ENCODE data around the gene HOXA4.

Gene HOXA4

GRCh38 chr7:27130540-27131389 is at the start of gene HOXA4:
HOXA4 (minus strand) TSS chr7:27130757; CDS start chr7:27130733, 24 bp downstream.
- H3K36me3 Mint-ChIP-seq (ENCODE audit: low read depth) = no peaks in the 10 kb centered on the region
- H3K4me1 Mint-ChIP-seq (ENCODE audit: low read depth) = peaks cover 28% of the 10 kb centered on the region
- peak within 1 kb of the TSS; percentile 61 for H3K4me3 Mint-ChIP-seq
- no peak within 1 kb of the TSS for H3K27ac Mint-ChIP-seq
- no peaks in the 10 kb centered on the region for H3K9me3 Mint-ChIP-seq
- H3K27me3 Mint-ChIP-seq = peaks cover 66% of the 10 kb centered on the region

GRCh38 chr7:27179503-27180430 is 49.2 kb upstream of the HOXA4 start:
- Mint-ChIP-seq H3K27ac (no peak overlapping the region), H3K4me1 (ENCODE audit: low read depth) (peaks cover 19% of the 10 kb centered on the region), H3K4me3 (peak overlapping the region; percentile 4), H3K9me3 (no peaks in the 10 kb centered on the region), H3K27me3 (peaks cover 74% of the 10 kb centered on the region), H3K36me3 (ENCODE audit: low read depth) (no peaks in the 10 kb centered on the region)

- H3K9me3 Mint-ChIP-seq = no peaks in the 10 kb centered on the region
- H3K27ac Mint-ChIP-seq = no peak overlapping the region
- H3K36me3 Mint-ChIP-seq (ENCODE audit: low read depth) = no peaks in the 10 kb centered on the region
- peaks cover 73% of the 10 kb centered on the region for H3K27me3 Mint-ChIP-seq
- peaks cover 18% of the 10 kb centered on the region for H3K4me1 Mint-ChIP-seq (ENCODE audit: low read depth)
- H3K4me3 Mint-ChIP-seq = no peak overlapping the region
Observed at GRCh38 chr7:27179030-27179429, 48.5 kb upstream of the HOXA4 start.

GRCh38 chr7:27178366-27178765 is 47.8 kb upstream of the HOXA4 start:
- Mint-ChIP-seq H3K27me3 (peaks cover 68% of the 10 kb centered on the region), H3K4me1 (ENCODE audit: low read depth) (peaks cover 13% of the 10 kb centered on the region), H3K27ac (no peak overlapping the region), H3K4me3 (no peak overlapping the region), H3K9me3 (no peaks in the 10 kb centered on the region), H3K36me3 (ENCODE audit: low read depth) (no peaks in the 10 kb centered on the region)

DNA sequence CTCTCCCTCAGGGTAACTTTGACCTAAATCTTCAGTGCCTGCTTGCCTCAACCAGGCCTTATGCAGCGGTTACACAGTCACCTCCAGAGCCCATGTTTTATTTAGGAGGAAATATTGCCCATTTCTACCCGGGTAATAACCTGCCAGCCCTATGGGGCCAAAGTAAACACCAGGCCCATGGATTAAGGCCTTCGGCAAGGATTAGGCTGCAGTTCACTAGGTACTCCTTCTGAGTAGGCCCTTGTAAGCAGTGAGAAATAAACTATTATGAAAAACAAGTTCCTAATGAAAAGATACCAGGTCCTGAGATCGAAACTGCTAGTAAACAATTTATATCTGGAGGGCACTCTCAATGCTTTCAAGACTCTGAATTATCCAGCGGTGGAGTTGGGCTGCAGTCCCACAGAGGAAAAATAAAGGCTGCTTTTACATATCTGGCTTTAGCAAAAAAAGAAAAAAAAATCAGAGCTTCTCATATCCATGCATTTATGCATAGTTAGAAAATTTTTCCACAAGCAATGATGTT is 47.3 kb upstream of the HOXA4 start:
- Mint-ChIP-seq H3K9me3 (no peaks in the 10 kb centered on the region), H3K4me3 (no peak overlapping the region), H3K27me3 (peaks cover 65% of the 10 kb centered on the region), H3K27ac (no peak overlapping the region), H3K4me1 (ENCODE audit: low read depth) (peaks cover 13% of the 10 kb centered on the region), H3K36me3 (ENCODE audit: low read depth) (no peaks in the 10 kb centered on the region)

DNA sequence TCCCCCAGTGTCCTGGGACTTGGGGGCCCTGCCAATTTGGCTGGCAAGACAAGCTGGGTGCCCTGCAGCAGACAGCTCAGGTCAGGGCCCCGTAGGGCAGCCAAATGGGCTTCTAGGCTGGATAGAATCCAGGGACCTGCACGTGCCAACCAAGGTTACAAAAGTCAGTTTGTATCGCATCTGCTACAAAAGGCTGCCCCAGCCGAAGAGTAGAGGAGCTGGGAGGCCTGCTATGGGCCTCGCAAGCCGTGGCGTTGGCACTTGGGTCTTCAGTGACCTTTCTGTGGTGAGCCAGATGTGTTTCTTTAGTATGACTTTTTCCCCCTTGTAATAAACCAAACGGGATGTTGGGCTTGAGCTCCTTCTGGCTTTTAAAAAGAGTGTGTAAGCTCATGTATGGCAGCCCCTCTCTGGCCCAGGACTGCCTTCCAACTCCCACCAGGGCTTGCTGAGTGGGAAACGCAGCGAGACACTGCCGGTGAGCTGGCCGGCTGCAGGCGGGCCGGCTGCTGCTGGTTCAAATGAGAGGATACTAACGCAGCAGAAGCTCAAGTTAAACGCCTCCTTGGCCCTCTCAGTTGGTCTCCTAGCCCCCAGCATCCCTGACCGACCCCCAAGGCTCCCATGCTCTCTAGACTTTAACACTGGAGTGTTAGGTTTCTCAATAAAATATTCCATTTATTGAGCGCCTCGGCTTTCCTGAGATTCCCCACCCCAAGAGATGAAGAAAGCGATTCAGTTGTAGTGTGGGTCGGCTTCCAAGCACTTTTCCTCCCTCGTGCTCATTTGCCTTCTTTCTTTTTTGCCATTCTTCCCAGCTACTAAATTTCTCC is 46.6 kb upstream of the HOXA4 start:
- peaks cover 16% of the 10 kb centered on the region for H3K4me1 Mint-ChIP-seq (ENCODE audit: low read depth)
- H3K9me3 Mint-ChIP-seq = no peaks in the 10 kb centered on the region
- peaks cover 63% of the 10 kb centered on the region for H3K27me3 Mint-ChIP-seq
- no peaks in the 10 kb centered on the region for H3K36me3 Mint-ChIP-seq (ENCODE audit: low read depth)
- no peak overlapping the region for H3K27ac Mint-ChIP-seq
- no peak overlapping the region for H3K4me3 Mint-ChIP-seq

DNA sequence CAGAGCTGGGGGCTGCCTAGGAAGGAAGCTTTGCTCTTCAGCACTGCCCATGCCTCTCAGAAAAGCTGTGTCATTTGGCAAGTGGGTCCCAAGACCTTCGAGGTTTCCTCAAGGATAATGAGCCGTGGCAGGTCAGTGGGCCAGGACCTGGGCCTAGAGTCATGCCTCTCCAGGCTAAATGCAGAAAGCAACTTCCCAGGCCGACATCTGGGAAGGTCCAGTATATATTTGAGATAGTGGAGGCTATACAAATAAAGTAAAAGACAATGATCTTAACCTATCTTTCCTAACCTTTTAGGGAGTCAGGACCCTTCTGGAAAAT is 45.9 kb upstream of the HOXA4 start:
- H3K4me3 Mint-ChIP-seq = no peak overlapping the region
- no peaks in the 10 kb centered on the region for H3K9me3 Mint-ChIP-seq
- H3K4me1 Mint-ChIP-seq (ENCODE audit: low read depth) = peaks cover 23% of the 10 kb centered on the region
- H3K27ac Mint-ChIP-seq = no peak overlapping the region
- H3K27me3 Mint-ChIP-seq = peaks cover 65% of the 10 kb centered on the region
- H3K36me3 Mint-ChIP-seq (ENCODE audit: low read depth) = no peaks in the 10 kb centered on the region

GRCh38 chr7:27175626-27176523 is 45.3 kb upstream of the HOXA4 start:
- Mint-ChIP-seq H3K27ac (no peak overlapping the region), H3K9me3 (no peaks in the 10 kb centered on the region), H3K27me3 (peaks cover 66% of the 10 kb centered on the region)

GRCh38 chr7:27174874-27175625 is 44.5 kb upstream of the HOXA4 start:
- Mint-ChIP-seq H3K36me3 (ENCODE audit: low read depth) (no peaks in the 10 kb centered on the region), H3K9me3 (no peaks in the 10 kb centered on the region), H3K27ac (no peak overlapping the region), H3K4me1 (ENCODE audit: low read depth) (peaks cover 28% of the 10 kb centered on the region), H3K4me3 (peak overlapping the region; percentile 41), H3K27me3 (peaks cover 69% of the 10 kb centered on the region)

More at GRCh38 chr7:27175626-27176523, 45.3 kb upstream of the HOXA4 start:
- peaks cover 25% of the 10 kb centered on the region for H3K4me1 Mint-ChIP-seq (ENCODE audit: low read depth)
- no peaks in the 10 kb centered on the region for H3K36me3 Mint-ChIP-seq (ENCODE audit: low read depth)
- no peak overlapping the region for H3K4me3 Mint-ChIP-seq

GRCh38 chr7:27173956-27174873 is 43.7 kb upstream of the HOXA4 start, which contains the start of gene HOXA10:
HOXA10 (minus strand) TSS chr7:27174320; CDS start chr7:27174306, 14 bp downstream.
- H3K9me3 Mint-ChIP-seq = no peaks in the 10 kb centered on the region
- no peak within 1 kb of the TSS for H3K27ac Mint-ChIP-seq
- peaks cover 23% of the 10 kb centered on the region for H3K4me1 Mint-ChIP-seq (ENCODE audit: low read depth)
- H3K4me3 Mint-ChIP-seq = peak within 1 kb of the TSS; percentile 51
- no peaks in the 10 kb centered on the region for H3K36me3 Mint-ChIP-seq (ENCODE audit: low read depth)
- H3K27me3 Mint-ChIP-seq = peaks cover 66% of the 10 kb centered on the region

- Mint-ChIP-seq H3K4me1 (ENCODE audit: low read depth) (peaks cover 26% of the 10 kb centered on the region), H3K27ac (no peak overlapping the region), H3K9me3 (no peaks in the 10 kb centered on the region), H3K36me3 (ENCODE audit: low read depth) (no peaks in the 10 kb centered on the region), H3K27me3 (peaks cover 65% of the 10 kb centered on the region), H3K4me3 (no peak overlapping the region)
Observed at GRCh38 chr7:27173511-27173955, 43.0 kb upstream of the HOXA4 start.

DNA sequence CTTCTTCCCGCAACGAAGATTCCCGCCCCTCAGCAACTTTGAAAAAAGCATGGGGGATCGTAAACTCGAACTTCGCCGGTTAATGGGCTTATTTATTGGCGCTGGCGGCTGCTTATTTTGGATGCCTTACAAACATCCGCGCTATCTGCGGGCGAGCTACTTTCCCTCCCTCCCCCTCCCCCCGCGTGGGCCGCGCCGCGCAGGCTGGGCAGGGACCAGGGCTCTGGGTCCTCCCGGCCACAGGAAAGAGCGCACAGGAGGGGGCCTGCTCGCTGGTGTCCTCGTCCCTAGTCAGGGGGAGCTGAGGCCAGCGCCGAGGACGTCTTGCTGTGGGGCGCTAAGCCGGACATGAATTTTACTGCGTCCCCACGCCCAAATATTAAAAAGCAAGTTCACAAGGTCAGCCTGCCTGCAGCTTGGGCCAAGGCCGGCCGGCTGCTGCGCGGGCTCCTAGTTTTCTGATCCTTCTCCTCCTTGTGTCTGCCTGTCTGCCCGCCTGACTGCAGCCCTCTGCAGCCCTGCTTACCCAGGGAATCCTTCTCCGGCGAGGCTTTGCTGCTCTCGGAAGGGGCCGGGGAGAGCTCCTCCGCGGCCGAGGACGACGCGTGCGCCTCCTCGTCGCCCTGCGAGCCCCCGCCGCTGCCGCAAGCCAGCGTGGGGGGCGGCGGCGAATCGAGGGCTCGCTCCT is 42.4 kb upstream of the HOXA4 start:
- H3K36me3 Mint-ChIP-seq (ENCODE audit: low read depth) = no peaks in the 10 kb centered on the region
- peak overlapping the region; percentile 41 for H3K4me3 Mint-ChIP-seq
- peaks cover 66% of the 10 kb centered on the region for H3K27me3 Mint-ChIP-seq
- H3K4me1 Mint-ChIP-seq (ENCODE audit: low read depth) = peaks cover 27% of the 10 kb centered on the region
- no peaks in the 10 kb centered on the region for H3K9me3 Mint-ChIP-seq
- H3K27ac Mint-ChIP-seq = no peak overlapping the region

All from stimulated activated naive CD8-positive, alpha-beta T cell treated with anti-CD3 and anti-CD28 coated beads, Interleukin-15, Interleukin-2, amounts not matched to agents 100 ng/mL and 50 ng/mL, for 24 hours (primary cell).